ENCODE measurements around the gene KCNV2. TPM values are rescaled to one million over a fixed set of nuclear protein-coding genes. Genes with fewer than 3 reads are reported as not detected.

Gene KCNV2
- total and polyA plus RNA-seq, 2 experiments from 2014 or later: 0.60 TPM; not detected in 1

DNA sequence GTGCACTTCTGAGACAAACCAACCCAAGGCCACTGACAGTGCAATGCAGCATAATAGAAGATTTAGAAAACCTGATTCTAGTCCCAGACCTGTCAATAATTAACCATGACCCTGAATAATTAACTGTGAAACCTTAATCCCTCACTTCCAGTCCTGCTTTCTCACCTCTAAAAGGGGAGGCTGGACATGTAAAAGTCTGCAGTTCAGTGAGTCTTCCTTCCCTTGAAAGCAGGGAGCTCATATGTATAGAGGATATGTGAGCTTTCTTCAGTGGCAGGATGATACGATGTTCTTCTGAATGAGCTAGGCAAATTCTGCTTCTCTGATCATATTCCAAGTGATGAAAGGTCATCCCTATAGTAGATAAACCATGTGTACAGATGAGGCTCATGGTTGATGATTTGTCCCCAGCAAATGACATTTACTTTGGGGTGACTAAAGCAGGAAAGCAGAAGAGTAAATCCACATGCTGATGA lies 2.9 kb downstream of the KCNV2 start:
- Histone ChIP-seq H2AFZ (no peak overlapping the region), H3K27ac (ENCODE audit: low read depth) (no peak overlapping the region), H3K79me2 (replicated peaks; ENCODE audit: insufficient read depth) (no peaks in the 10 kb centered on the region), H3F3A (replicated peaks; ENCODE audit: low read depth) (no peaks in the 10 kb centered on the region), H3K4me1 (ENCODE audit: insufficient read depth) (no peaks in the 10 kb centered on the region), H3K4me3 (no peak overlapping the region), H3K36me3 (ENCODE audit: insufficient read depth) (no peaks in the 10 kb centered on the region; the same call in 1 of the 2 replicates), H4K20me1 (replicated peaks; ENCODE audit: insufficient read depth) (no peaks in the 10 kb centered on the region), H3K27me3 (ENCODE audit: insufficient read depth) (no peaks in the 10 kb centered on the region), H3K4me2 (no peak overlapping the region), H3K9me2 (ENCODE audit: insufficient read depth) (no peaks in the 10 kb centered on the region; the same call in 1 of the 2 replicates)
- no peaks in the 10 kb centered on the region for H3K9me3 Mint-ChIP-seq
- no peak for ATAC-seq
- TF ChIP-seq, protein P1, sequence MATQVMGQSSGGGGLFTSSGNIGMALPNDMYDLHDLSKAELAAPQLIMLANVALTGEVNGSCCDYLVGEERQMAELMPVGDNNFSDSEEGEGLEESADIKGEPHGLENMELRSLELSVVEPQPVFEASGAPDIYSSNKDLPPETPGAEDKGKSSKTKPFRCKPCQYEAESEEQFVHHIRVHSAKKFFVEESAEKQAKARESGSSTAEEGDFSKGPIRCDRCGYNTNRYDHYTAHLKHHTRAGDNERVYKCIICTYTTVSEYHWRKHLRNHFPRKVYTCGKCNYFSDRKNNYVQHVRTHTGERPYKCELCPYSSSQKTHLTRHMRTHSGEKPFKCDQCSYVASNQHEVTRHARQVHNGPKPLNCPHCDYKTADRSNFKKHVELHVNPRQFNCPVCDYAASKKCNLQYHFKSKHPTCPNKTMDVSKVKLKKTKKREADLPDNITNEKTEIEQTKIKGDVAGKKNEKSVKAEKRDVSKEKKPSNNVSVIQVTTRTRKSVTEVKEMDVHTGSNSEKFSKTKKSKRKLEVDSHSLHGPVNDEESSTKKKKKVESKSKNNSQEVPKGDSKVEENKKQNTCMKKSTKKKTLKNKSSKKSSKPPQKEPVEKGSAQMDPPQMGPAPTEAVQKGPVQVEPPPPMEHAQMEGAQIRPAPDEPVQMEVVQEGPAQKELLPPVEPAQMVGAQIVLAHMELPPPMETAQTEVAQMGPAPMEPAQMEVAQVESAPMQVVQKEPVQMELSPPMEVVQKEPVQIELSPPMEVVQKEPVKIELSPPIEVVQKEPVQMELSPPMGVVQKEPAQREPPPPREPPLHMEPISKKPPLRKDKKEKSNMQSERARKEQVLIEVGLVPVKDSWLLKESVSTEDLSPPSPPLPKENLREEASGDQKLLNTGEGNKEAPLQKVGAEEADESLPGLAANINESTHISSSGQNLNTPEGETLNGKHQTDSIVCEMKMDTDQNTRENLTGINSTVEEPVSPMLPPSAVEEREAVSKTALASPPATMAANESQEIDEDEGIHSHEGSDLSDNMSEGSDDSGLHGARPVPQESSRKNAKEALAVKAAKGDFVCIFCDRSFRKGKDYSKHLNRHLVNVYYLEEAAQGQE (IDR thresholded peaks at IDR 0.05; ENCODE audit: unreplicated experiment): no peak
- TF ChIP-seq EZH2 (IDR thresholded peaks at IDR 0.05; ENCODE audit: low read depth, unreplicated experiment): no peak
- TF ChIP-seq EZH2phosphoT487 (IDR thresholded peaks at IDR 0.05; ENCODE audit: unreplicated experiment): no peak
- TF ChIP-seq, protein P2, sequence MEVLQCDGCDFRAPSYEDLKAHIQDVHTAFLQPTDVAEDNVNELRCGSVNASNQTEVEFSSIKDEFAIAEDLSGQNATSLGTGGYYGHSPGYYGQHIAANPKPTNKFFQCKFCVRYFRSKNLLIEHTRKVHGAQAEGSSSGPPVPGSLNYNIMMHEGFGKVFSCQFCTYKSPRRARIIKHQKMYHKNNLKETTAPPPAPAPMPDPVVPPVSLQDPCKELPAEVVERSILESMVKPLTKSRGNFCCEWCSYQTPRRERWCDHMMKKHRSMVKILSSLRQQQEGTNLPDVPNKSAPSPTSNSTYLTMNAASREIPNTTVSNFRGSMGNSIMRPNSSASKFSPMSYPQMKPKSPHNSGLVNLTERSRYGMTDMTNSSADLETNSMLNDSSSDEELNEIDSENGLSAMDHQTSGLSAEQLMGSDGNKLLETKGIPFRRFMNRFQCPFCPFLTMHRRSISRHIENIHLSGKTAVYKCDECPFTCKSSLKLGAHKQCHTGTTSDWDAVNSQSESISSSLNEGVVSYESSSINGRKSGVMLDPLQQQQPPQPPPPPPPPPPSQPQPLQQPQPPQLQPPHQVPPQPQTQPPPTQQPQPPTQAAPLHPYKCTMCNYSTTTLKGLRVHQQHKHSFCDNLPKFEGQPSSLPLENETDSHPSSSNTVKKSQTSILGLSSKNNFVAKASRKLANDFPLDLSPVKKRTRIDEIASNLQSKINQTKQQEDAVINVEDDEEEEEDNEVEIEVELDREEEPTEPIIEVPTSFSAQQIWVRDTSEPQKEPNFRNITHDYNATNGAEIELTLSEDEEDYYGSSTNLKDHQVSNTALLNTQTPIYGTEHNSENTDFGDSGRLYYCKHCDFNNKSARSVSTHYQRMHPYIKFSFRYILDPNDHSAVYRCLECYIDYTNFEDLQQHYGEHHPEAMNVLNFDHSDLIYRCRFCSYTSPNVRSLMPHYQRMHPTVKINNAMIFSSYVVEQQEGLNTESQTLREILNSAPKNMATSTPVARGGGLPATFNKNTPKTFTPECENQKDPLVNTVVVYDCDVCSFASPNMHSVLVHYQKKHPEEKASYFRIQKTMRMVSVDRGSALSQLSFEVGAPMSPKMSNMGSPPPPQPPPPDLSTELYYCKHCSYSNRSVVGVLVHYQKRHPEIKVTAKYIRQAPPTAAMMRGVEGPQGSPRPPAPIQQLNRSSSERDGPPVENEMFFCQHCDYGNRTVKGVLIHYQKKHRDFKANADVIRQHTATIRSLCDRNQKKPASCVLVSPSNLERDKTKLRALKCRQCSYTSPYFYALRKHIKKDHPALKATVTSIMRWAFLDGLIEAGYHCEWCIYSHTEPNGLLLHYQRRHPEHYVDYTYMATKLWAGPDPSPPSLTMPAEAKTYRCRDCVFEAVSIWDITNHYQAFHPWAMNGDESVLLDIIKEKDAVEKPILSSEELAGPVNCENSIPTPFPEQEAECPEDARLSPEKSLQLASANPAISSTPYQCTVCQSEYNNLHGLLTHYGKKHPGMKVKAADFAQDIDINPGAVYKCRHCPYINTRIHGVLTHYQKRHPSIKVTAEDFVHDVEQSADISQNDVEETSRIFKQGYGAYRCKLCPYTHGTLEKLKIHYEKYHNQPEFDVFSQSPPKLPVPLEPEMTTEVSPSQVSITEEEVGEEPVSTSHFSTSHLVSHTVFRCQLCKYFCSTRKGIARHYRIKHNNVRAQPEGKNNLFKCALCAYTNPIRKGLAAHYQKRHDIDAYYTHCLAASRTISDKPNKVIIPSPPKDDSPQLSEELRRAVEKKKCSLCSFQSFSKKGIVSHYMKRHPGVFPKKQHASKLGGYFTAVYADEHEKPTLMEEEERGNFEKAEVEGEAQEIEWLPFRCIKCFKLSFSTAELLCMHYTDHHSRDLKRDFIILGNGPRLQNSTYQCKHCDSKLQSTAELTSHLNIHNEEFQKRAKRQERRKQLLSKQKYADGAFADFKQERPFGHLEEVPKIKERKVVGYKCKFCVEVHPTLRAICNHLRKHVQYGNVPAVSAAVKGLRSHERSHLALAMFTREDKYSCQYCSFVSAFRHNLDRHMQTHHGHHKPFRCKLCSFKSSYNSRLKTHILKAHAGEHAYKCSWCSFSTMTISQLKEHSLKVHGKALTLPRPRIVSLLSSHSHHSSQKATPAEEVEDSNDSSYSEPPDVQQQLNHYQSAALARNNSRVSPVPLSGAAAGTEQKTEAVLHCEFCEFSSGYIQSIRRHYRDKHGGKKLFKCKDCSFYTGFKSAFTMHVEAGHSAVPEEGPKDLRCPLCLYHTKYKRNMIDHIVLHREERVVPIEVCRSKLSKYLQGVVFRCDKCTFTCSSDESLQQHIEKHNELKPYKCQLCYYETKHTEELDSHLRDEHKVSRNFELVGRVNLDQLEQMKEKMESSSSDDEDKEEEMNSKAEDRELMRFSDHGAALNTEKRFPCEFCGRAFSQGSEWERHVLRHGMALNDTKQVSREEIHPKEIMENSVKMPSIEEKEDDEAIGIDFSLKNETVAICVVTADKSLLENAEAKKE (CRISPR knock-in tag; IDR thresholded peaks at IDR 0.05): no peak
- TF ChIP-seq NANOG (IDR thresholded peaks at IDR 0.05; ENCODE audit: borderline replicate concordance): no peak
- no peak for TF ChIP-seq CREB1 (CRISPR knock-in tag; IDR thresholded peaks at IDR 0.05; ENCODE audit: low read depth)
- TF ChIP-seq, protein P3, sequence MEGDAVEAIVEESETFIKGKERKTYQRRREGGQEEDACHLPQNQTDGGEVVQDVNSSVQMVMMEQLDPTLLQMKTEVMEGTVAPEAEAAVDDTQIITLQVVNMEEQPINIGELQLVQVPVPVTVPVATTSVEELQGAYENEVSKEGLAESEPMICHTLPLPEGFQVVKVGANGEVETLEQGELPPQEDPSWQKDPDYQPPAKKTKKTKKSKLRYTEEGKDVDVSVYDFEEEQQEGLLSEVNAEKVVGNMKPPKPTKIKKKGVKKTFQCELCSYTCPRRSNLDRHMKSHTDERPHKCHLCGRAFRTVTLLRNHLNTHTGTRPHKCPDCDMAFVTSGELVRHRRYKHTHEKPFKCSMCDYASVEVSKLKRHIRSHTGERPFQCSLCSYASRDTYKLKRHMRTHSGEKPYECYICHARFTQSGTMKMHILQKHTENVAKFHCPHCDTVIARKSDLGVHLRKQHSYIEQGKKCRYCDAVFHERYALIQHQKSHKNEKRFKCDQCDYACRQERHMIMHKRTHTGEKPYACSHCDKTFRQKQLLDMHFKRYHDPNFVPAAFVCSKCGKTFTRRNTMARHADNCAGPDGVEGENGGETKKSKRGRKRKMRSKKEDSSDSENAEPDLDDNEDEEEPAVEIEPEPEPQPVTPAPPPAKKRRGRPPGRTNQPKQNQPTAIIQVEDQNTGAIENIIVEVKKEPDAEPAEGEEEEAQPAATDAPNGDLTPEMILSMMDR (conservative IDR thresholded peaks at IDR 0.05; ENCODE audit: low read depth in 2 of 2): no peak
- TF ChIP-seq ZNF114 (CRISPR knock-in tag; IDR thresholded peaks at IDR 0.05): no peak
- no peak for TF ChIP-seq ZNF331 (CRISPR knock-in tag; IDR thresholded peaks at IDR 0.05; ENCODE audit: low read depth)
- TF ChIP-seq POLR2AphosphoS5 (IDR thresholded peaks at IDR 0.05; ENCODE audit: low read depth): no peak
- no peak for TF ChIP-seq STAT1 (IDR thresholded peaks at IDR 0.05; ENCODE audit: unreplicated experiment)
- TF ChIP-seq, protein P4, sequence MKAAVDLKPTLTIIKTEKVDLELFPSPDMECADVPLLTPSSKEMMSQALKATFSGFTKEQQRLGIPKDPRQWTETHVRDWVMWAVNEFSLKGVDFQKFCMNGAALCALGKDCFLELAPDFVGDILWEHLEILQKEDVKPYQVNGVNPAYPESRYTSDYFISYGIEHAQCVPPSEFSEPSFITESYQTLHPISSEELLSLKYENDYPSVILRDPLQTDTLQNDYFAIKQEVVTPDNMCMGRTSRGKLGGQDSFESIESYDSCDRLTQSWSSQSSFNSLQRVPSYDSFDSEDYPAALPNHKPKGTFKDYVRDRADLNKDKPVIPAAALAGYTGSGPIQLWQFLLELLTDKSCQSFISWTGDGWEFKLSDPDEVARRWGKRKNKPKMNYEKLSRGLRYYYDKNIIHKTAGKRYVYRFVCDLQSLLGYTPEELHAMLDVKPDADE (IDR thresholded peaks at IDR 0.05): no peak
- no peak for TF ChIP-seq JUNB (IDR thresholded peaks at IDR 0.05; ENCODE audit: unreplicated experiment)
- no peak overlapping the region for H3K4me3 Mint-ChIP-seq
- DNase-seq (ENCODE audit: low spot score): no peak
- no peak overlapping the region for H3K27ac Mint-ChIP-seq
- H3K27me3 Mint-ChIP-seq (ENCODE audit: insufficient read depth, low read depth, poor library complexity): peaks cover 2% of the 10 kb centered on the region
- peaks cover 9% of the 10 kb centered on the region; the same call in 1 of the 3 replicates for H3K36me3 Mint-ChIP-seq (ENCODE audit: low read depth)
- peaks cover 4% of the 10 kb centered on the region; the same call in 2 of the 3 replicates for H3K4me1 Mint-ChIP-seq

Measured in GM23338 (cell line).